ENCODE data around the gene FXYD6. TPM values are rescaled to one million over a fixed set of nuclear protein-coding genes. Genes with fewer than 3 reads are reported as not detected.
A peak's percentile ranks its signal among the peaks of the same experiment; 100 is the strongest.

FXYD6 gene
- total and polyA plus RNA-seq, 9 of the 15 experiments (the other 6 are each of a cell fraction or from before 2014, with no cell fraction given), result 0.07 to 0.35 TPM; not detected in 7

DNA sequence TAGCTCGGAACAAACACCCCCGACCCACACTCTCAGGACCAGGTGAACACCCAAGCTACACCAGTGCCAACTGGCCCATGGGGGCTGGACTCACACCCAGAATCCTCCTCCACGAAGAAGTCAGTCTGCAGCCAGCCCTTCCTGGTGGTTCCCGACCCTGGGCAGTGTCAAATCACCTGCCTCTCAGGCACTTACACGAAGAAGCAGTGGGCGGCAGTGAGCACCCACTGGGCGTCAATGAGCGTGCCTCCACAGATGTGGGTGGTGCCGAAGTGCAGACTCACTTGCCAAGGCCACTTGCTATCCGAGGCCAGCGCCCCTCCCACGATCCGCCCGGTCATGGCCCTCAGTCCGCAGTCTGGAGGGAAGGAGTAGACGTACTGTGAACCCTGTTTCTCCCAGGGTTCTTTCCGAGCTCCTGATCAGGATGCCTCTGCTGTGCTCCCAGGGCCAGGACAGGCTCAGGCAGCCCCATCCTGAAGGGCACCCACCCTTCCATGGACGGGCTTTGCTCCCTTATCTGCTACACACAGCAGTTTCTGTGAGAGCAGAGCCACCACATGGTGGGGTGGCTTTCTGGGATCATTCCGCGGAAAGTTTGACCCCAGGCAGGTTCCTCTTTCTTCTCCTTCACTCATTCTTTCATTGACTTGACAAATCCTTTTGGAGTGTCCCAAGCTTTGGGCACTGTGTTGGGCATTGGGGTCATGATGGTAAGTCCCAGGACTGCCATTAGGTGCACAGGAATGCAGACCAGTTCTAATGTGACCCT is 33.3 kb upstream of the FXYD6 start (continued):
- TF ChIP-seq SMAD1 (IDR thresholded peaks at IDR 0.05; ENCODE audit: low read depth, low read length, partially characterized antibody) (no peak), ARHGAP35 (IDR thresholded peaks at IDR 0.05; ENCODE audit: partially characterized antibody) (no peak), MXI1 (IDR thresholded peaks at IDR 0.05; ENCODE audit: low read depth, low read length) (0 out of 2 replicates have a peak, but pooled peaks have one; percentile 37), ARNT (IDR thresholded peaks at IDR 0.05) (no peak), EP400 (IDR thresholded peaks at IDR 0.05) (no peak), BHLHE40 (IDR thresholded peaks at IDR 0.05; ENCODE audit: low read length) (no peak), TBP (optimal IDR thresholded peaks at IDR 0.05; ENCODE audit: low read depth, low read length) (peak; percentile 17), CEBPG (CRISPR knock-in tag; IDR thresholded peaks at IDR 0.05) (0 out of 2 replicates have a peak, but pooled peaks have one; percentile 19), CEBPG (tag; conservative IDR thresholded peaks at IDR 0.05 in 1 of 2, IDR thresholded peaks at IDR 0.05 in 1 of 2) (no peak), ZNF134 (CRISPR knock-in tag; conservative IDR thresholded peaks at IDR 0.05) (no peak), SMAD4 (CRISPR knock-in tag; conservative IDR thresholded peaks at IDR 0.05) (0 out of 2 replicates have a peak, but pooled peaks have one; percentile 20), SMARCA5 (IDR thresholded peaks at IDR 0.05) (no peak; the same call in 1 of the 2 replicates), ZKSCAN3 (CRISPR knock-in tag; IDR thresholded peaks at IDR 0.05) (no peak), GABPB2 (CRISPR knock-in tag; conservative IDR thresholded peaks at IDR 0.05) (no peak)
- TF ChIP-seq, protein P1, sequence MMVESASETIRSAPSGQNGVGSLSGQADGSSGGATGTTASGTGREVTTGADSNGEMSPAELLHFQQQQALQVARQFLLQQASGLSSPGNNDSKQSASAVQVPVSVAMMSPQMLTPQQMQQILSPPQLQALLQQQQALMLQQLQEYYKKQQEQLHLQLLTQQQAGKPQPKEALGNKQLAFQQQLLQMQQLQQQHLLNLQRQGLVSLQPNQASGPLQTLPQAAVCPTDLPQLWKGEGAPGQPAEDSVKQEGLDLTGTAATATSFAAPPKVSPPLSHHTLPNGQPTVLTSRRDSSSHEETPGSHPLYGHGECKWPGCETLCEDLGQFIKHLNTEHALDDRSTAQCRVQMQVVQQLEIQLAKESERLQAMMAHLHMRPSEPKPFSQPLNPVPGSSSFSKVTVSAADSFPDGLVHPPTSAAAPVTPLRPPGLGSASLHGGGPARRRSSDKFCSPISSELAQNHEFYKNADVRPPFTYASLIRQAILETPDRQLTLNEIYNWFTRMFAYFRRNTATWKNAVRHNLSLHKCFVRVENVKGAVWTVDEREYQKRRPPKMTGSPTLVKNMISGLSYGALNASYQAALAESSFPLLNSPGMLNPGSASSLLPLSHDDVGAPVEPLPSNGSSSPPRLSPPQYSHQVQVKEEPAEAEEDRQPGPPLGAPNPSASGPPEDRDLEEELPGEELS (CRISPR knock-in tag; IDR thresholded peaks at IDR 0.05; ENCODE audit: borderline replicate concordance), result 0 out of 2 replicates have a peak, but pooled peaks have one; percentile 13
- TF ChIP-seq, protein P2, sequence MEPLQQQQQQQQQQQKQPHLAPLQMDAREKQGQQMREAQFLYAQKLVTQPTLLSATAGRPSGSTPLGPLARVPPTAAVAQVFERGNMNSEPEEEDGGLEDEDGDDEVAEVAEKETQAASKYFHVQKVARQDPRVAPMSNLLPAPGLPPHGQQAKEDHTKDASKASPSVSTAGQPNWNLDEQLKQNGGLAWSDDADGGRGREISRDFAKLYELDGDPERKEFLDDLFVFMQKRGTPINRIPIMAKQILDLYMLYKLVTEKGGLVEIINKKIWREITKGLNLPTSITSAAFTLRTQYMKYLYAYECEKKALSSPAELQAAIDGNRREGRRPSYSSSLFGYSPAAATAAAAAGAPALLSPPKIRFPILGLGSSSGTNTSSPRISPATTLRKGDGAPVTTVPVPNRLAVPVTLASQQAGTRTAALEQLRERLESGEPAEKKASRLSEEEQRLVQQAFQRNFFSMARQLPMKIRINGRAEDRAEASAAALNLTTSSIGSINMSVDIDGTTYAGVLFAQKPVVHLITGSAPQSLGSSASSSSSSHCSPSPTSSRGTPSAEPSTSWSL (CRISPR knock-in tag; IDR thresholded peaks at IDR 0.05; ENCODE audit: borderline replicate concordance), result no peak

All from K562 (cell line).